ENCODE results near the gene HYCC2. TPM values are rescaled to one million over a fixed set of nuclear protein-coding genes. Genes with fewer than 3 reads are reported as not detected.

The HYCC2 gene
- total RNA-seq, 4 donors from 2014 or later = 2.3 to 12.5 (median 3.5) TPM

- Histone ChIP-seq H3K36me3 (no peaks in the 10 kb centered on the region), H3K27me3 (no peaks in the 10 kb centered on the region), H3K9me3 (no peaks in the 10 kb centered on the region), H3K4me1 (peaks cover 14 to 16% of the 10 kb centered on the region in 2 donors), H3K27ac (peak overlapping the region; percentile 38 to 100 (median 98)), H3K4me3 (peak overlapping the region in 2 of 4 donors; percentile 92 to 95)
- no peak for ATAC-seq
- DNase-seq = no peak
- TF ChIP-seq POLR2A (IDR thresholded peaks at IDR 0.05) (no peak), CTCF (IDR thresholded peaks at IDR 0.05 in 4 of 5, conservative IDR thresholded peaks at IDR 0.05 in 1 of 5) (no peak)
- in situ Hi-C loops (cut with MboI; ENCODE audit: low sequenced_read_pairs in 4 of 4) = no loop called here
- intact Hi-C loops (cut with DNase I; ENCODE audit: low total_unique reads) = no loop called here
Measured at GRCh38 chr2:201114350-201114749, 42.9 kb upstream of the HYCC2 start.

GRCh38 chr2:201111096-201111495 is 39.6 kb upstream of the HYCC2 start:
- H3K36me3 ChIP-seq = no peaks in the 10 kb centered on the region
- H3K27me3 ChIP-seq = no peaks in the 10 kb centered on the region
- intact Hi-C loops (cut with DNase I; ENCODE audit: low total_unique reads) = loop anchor here (2.0 kb wide), 1 partner anchor 52 kb away; no protein-coding TSS in a partner anchor

GRCh38 chr2:201110615-201111014 is 39.1 kb upstream of the HYCC2 start:
- Histone ChIP-seq H3K4me1 (peaks cover 18 to 22% of the 10 kb centered on the region in 2 donors), H3K27me3 (no peaks in the 10 kb centered on the region), H3K4me3 (no peak overlapping the region), H3K27ac (peak overlapping the region; percentile 4 to 72 (median 56)), H3K9me3 (no peaks in the 10 kb centered on the region), H3K36me3 (no peaks in the 10 kb centered on the region)
- intact Hi-C loops (cut with DNase I; ENCODE audit: low total_unique reads) = loop anchor here (2.0 kb wide), 1 partner anchor 52 kb away; no protein-coding TSS in a partner anchor
- in situ Hi-C loops (cut with MboI; ENCODE audit: low sequenced_read_pairs in 4 of 4) = no loop called here
- DNase-seq (no peak), ATAC-seq (peak; percentile 76 to 87)
- TF ChIP-seq CTCF (IDR thresholded peaks at IDR 0.05 in 4 of 5, conservative IDR thresholded peaks at IDR 0.05 in 1 of 5) = no peak
- TF ChIP-seq POLR2A (IDR thresholded peaks at IDR 0.05) = no peak

More at GRCh38 chr2:201111096-201111495, 39.6 kb upstream of the HYCC2 start:
- peak in 1 of 2 donors; percentile 4 for ATAC-seq
- Histone ChIP-seq H3K27ac (peak overlapping the region; percentile 4 to 72 (median 56)), H3K4me1 (peaks cover 18 to 22% of the 10 kb centered on the region in 2 donors), H3K9me3 (no peaks in the 10 kb centered on the region), H3K4me3 (no peak overlapping the region)
- DNase-seq = no peak
- TF ChIP-seq POLR2A (IDR thresholded peaks at IDR 0.05) (no peak), CTCF (IDR thresholded peaks at IDR 0.05 in 4 of 5, conservative IDR thresholded peaks at IDR 0.05 in 1 of 5) (no peak)
- in situ Hi-C loops (cut with MboI; ENCODE audit: low sequenced_read_pairs in 4 of 4) = no loop called here

- H3K4me3 ChIP-seq = no peak overlapping the region
- in situ Hi-C loops (cut with MboI; ENCODE audit: low sequenced_read_pairs in 4 of 4) (no loop called here), intact Hi-C loops (cut with DNase I; ENCODE audit: low total_unique reads) (no loop called here)
- no peak for TF ChIP-seq POLR2A (IDR thresholded peaks at IDR 0.05)
- TF ChIP-seq CTCF (IDR thresholded peaks at IDR 0.05 in 4 of 5, conservative IDR thresholded peaks at IDR 0.05 in 1 of 5) = no peak
- no peaks in the 10 kb centered on the region for H3K36me3 ChIP-seq
- no peaks in the 10 kb centered on the region for H3K9me3 ChIP-seq
- peak overlapping the region in 1 of 4 donors; percentile 55 for H3K27ac ChIP-seq
- H3K4me1 ChIP-seq = peaks cover 18 to 22% of the 10 kb centered on the region in 2 donors
- peak in 1 of 2 donors; percentile 46 for DNase-seq
- ATAC-seq = peak; percentile 30 to 87
- H3K27me3 ChIP-seq = no peaks in the 10 kb centered on the region
Measured at GRCh38 chr2:201109186-201109585, 37.7 kb upstream of the HYCC2 start.

- intact Hi-C loops (cut with DNase I; ENCODE audit: low total_unique reads) (no loop called here), in situ Hi-C loops (cut with MboI; ENCODE audit: low sequenced_read_pairs in 4 of 4) (no loop called here)
- Histone ChIP-seq H3K36me3 (no peaks in the 10 kb centered on the region), H3K4me1 (peaks cover 18 to 22% of the 10 kb centered on the region in 2 donors), H3K9me3 (no peaks in the 10 kb centered on the region), H3K27ac (no peak overlapping the region), H3K4me3 (no peak overlapping the region), H3K27me3 (no peaks in the 10 kb centered on the region)
- ATAC-seq = no peak
- no peak for DNase-seq
- TF ChIP-seq POLR2A (IDR thresholded peaks at IDR 0.05) (no peak), CTCF (IDR thresholded peaks at IDR 0.05 in 4 of 5, conservative IDR thresholded peaks at IDR 0.05 in 1 of 5) (no peak)
Measured at GRCh38 chr2:201108341-201108740, 36.9 kb upstream of the HYCC2 start.
